HCT116 (cell line): ENCODE data around the gene PRKCH. TPM values are rescaled to one million over a fixed set of nuclear protein-coding genes. Genes with fewer than 3 reads are reported as not detected.

Experiments
- ATAC-seq: fragments of 200-7000 bp; cut with Tn5 transposase; 2 replicates; pipeline ENCODE4 v1.9.1; 2020; ENCODE audit warnings: mild to moderate bottlenecking, moderate library complexity
- BruUV-seq: library from RNA; stranded (reverse); fragments of 400-500 nt; replicated peaks from 2 replicates; lab custom pipeline; 2021; lab: Mats Ljungman, UMichigan
- CTCF ChIA-PET: fragments of 300-600 bp; sonication (Branson Sonifier 250); formaldehyde crosslinking; loops from one replicate; lab custom pipeline; 2021; ENCODE audit warnings: antibody characterized with exemption; lab: Charles Lee
- POLR2A ChIA-PET: fragments of 300-600, 350-600 bp; sonication (Branson Sonifier 250); formaldehyde crosslinking; loops from one replicate; lab custom pipeline; 2021; ENCODE audit warnings: antibody characterized with exemption; lab: Charles Lee
- RAD21 ChIA-PET, 2 experiments: fragments of 300-600 bp; sonication (Branson Sonifier 250); formaldehyde crosslinking; loops; one replicate each; lab custom pipeline; 2023; ENCODE audit warnings: low total read pairs in 2 of 2; ENCODE audit not compliant: uncharacterized antibody in 2 of 2, unreplicated experiment in 2 of 2, low non-redundant PET in 1 of 2; lab: Charles Lee
- DNase-seq: peaks from one replicate; pipeline ENCODE4 v3.0.0-alpha.2; 2010; ENCODE audit warnings: low read depth, low spot score
- H2AFZ ChIP-seq: fragments of 200-600 bp; shearing (Covaris generic), sonication (generic); 2 replicates; pipeline ENCODE4 v1.6.1; 2017; ENCODE audit warnings: low read depth, mixed run types, mixed read lengths, antibody characterized with exemption, low read length; ENCODE audit not compliant: poor library complexity, severe bottlenecking
- H3K27ac ChIP-seq: 2 replicates; pipeline ENCODE4 v1.5.1; 2012; ENCODE audit warnings: low read depth, low read length
- H3K27me3 ChIP-seq: fragments of 200-600 bp; sonication (generic); 2 replicates; pipeline ENCODE4 v1.6.1; 2016; ENCODE audit warnings: mixed run types, low read length, mixed read lengths; ENCODE audit not compliant: insufficient read depth
- H3K36me3 ChIP-seq, 2 experiments: fragments of 200-500 bp in 1 of 2; fragments of 200-600 bp in 1 of 2; sonication (Bioruptor generic) in 1 of 2; sonication (generic) in 1 of 2; 2 replicates each; pipeline versions ENCODE4 v1.5.1 to v1.6.1; 2014 to 2016; ENCODE audit warnings: low read length in 2 of 2, inconsistent platforms in 1 of 2, mixed read lengths in 1 of 2, mixed run types in 1 of 2; ENCODE audit not compliant: insufficient read depth in 2 of 2, control insufficient read depth in 1 of 2
- H3K4me1 ChIP-seq, 2 experiments: fragments of 200-600 bp in 1 of 2; sonication (generic) in 1 of 2; 2 replicates each; pipeline versions ENCODE4 v1.5.1 to v1.6.1; 2012 to 2017; ENCODE audit warnings: low read length in 2 of 2, inconsistent platforms in 1 of 2, mild to moderate bottlenecking in 1 of 2, mixed read lengths in 1 of 2, mixed run types in 1 of 2, moderate library complexity in 1 of 2; ENCODE audit not compliant: insufficient read depth in 2 of 2, control insufficient read depth in 1 of 2
- H3K4me2 ChIP-seq: fragments of 200-600 bp; sonication (generic); 2 replicates; pipeline ENCODE4 v1.6.1; 2017; ENCODE audit warnings: mixed run types, low read length, mixed read lengths
- H3K4me3 ChIP-seq, 2 experiments: fragments of 200-600 bp in 1 of 2; sonication (generic) in 1 of 2; replicated peaks in 1 of 2; 2 replicates each; pipeline ENCODE4 v1.5.1; 2011 to 2016; ENCODE audit warnings: low read length in 2 of 2, control low read depth in 1 of 2, low read depth in 1 of 2, mild to moderate bottlenecking in 1 of 2, mixed read lengths in 1 of 2, mixed run types in 1 of 2
- H3K79me2 ChIP-seq: fragments of 200-600 bp; sonication (generic); 2 replicates; pipeline ENCODE4 v1.6.1; 2017; ENCODE audit warnings: mild to moderate bottlenecking, mixed run types, low read length, moderate library complexity, mixed read lengths; ENCODE audit not compliant: insufficient read depth
- H3K9ac ChIP-seq: fragments of 200-600 bp; sonication (generic); 2 replicates; pipeline ENCODE4 v1.6.1; 2016; ENCODE audit warnings: low read length, mixed read lengths
- H3K9me2 ChIP-seq: fragments of 200-600 bp; sonication (generic), shearing (Covaris generic); 2 replicates; pipeline ENCODE4 v1.6.1; 2017; ENCODE audit warnings: mixed run types, mild to moderate bottlenecking, moderate library complexity; ENCODE audit not compliant: insufficient read depth
- H3K9me3 ChIP-seq, 2 experiments: fragments of 200-500 bp in 1 of 2; fragments of 200-600 bp in 1 of 2; sonication (Bioruptor generic) in 1 of 2; sonication (generic) in 1 of 2; 2 replicates each; pipeline ENCODE4 v1.6.1; 2014 to 2017; ENCODE audit warnings: low read length in 2 of 2, mixed read lengths in 2 of 2, inconsistent platforms in 1 of 2, low read depth in 1 of 2, mild to moderate bottlenecking in 1 of 2, mixed run types in 1 of 2, moderate library complexity in 1 of 2; ENCODE audit not compliant: control insufficient read depth in 1 of 2, insufficient read depth in 1 of 2
- H4K20me1 ChIP-seq: fragments of 200-600 bp; sonication (generic), shearing (Covaris generic); 2 replicates; pipeline ENCODE4 v1.6.1; 2017; ENCODE audit warnings: mixed run types, mild to moderate bottlenecking, moderate library complexity; ENCODE audit not compliant: insufficient read depth
- CBX3 ChIP-seq: IDR thresholded peaks from 2 replicates; pipeline ENCODE4 v1.6.1; 2012; ENCODE audit warnings: low read depth
- CEBPB ChIP-seq: IDR thresholded peaks from 2 replicates; pipeline ENCODE4 v1.6.1; 2012; ENCODE audit warnings: low read depth
- EGR1 ChIP-seq: IDR thresholded peaks from 2 replicates; pipeline ENCODE4 v1.6.1; 2012; ENCODE audit warnings: low read depth
- EZH2 ChIP-seq: fragments of 200-600 bp; sonication (generic); IDR thresholded peaks from 2 replicates; pipeline ENCODE4 v1.6.1; 2017; ENCODE audit warnings: antibody characterized with exemption, mixed run types
- FOSL1 ChIP-seq: IDR thresholded peaks from 2 replicates; pipeline ENCODE4 v1.6.1; 2012; ENCODE audit warnings: low read depth
- JUND ChIP-seq: IDR thresholded peaks from 2 replicates; pipeline ENCODE4 v1.6.1; 2012
- POLR2A ChIP-seq: IDR thresholded peaks from 2 replicates; pipeline ENCODE4 v1.7.0; 2011; ENCODE audit warnings: borderline replicate concordance; ENCODE audit not compliant: insufficient read depth, insufficient read length; ENCODE audit errors: extremely low read depth
- POLR2AphosphoS5 ChIP-seq: IDR thresholded peaks from 2 replicates; pipeline ENCODE4 v1.6.1; 2011; ENCODE audit warnings: mild to moderate bottlenecking, low read depth, low read length, moderate library complexity
- RAD21 ChIP-seq: IDR thresholded peaks from 2 replicates; pipeline ENCODE4 v1.6.1; 2012; ENCODE audit warnings: low read depth, mild to moderate bottlenecking
- SIN3A ChIP-seq: IDR thresholded peaks from 2 replicates; pipeline ENCODE4 v1.6.1; 2012; ENCODE audit warnings: low read depth
- SRF ChIP-seq: IDR thresholded peaks from 2 replicates; pipeline ENCODE4 v1.6.1; 2012; ENCODE audit warnings: low read depth
- TCF7L2 ChIP-seq: IDR thresholded peaks from 2 replicates; pipeline ENCODE4 v1.7.0; 2011; ENCODE audit warnings: borderline replicate concordance, inconsistent platforms; ENCODE audit not compliant: insufficient read depth, insufficient read length; ENCODE audit errors: extremely low read depth
- ZFX ChIP-seq: fragments of 450-650 bp; IDR thresholded peaks from 2 replicates; pipeline ENCODE4 v1.6.1; 2017
- ZNF274 ChIP-seq: fragments of 200-500 bp; sonication (Bioruptor generic); IDR thresholded peaks from 2 replicates; pipeline ENCODE4 v1.6.1; 2014; ENCODE audit warnings: mild to moderate bottlenecking, low read depth, low read length, inconsistent platforms
- intact Hi-C: fragments of 100-400 bp; cut with micrococcal nuclease; formaldehyde crosslinking; loops from 2 replicates; pipeline ENCODE4 v1.10.0; 2022
- total RNA-seq: library from RNA; stranded (reverse); gene quantifications from one replicate; pipeline ENCODE4 v1.2.1, GENCODE V29; 2021; ENCODE audit not compliant: unreplicated experiment
- TF ChIP-seq, protein P1 (sequence below): IDR thresholded peaks from 2 replicates; pipeline ENCODE4 v1.6.1; 2012; ENCODE audit warnings: low read depth
- TF ChIP-seq, protein P2 (sequence below): IDR thresholded peaks from 2 replicates; pipeline ENCODE4 v1.6.1; 2012
- TF ChIP-seq, protein P3 (sequence below), 3 experiments: fragments of 200-600 bp in 1 of 3; sonication (generic) in 1 of 3; IDR thresholded peaks in 2 of 3; conservative IDR thresholded peaks in 1 of 3; 2 replicates each; pipeline ENCODE4 v1.5.1; 2012 to 2017; ENCODE audit warnings: low read depth in 2 of 3, low read length in 2 of 3, antibody characterized with exemption in 1 of 3, borderline replicate concordance in 1 of 3, control low read depth in 1 of 3, mild to moderate bottlenecking in 1 of 3, mixed read lengths in 1 of 3, mixed run types in 1 of 3, moderate library complexity in 1 of 3; ENCODE audit not compliant: insufficient read depth in 1 of 3
- TF ChIP-seq, protein P4 (sequence below): IDR thresholded peaks from 2 replicates; pipeline ENCODE4 v1.6.1; 2012

PRKCH gene
- total RNA-seq, 1 experiment from 2014 or later: 16.6 TPM

DNA sequence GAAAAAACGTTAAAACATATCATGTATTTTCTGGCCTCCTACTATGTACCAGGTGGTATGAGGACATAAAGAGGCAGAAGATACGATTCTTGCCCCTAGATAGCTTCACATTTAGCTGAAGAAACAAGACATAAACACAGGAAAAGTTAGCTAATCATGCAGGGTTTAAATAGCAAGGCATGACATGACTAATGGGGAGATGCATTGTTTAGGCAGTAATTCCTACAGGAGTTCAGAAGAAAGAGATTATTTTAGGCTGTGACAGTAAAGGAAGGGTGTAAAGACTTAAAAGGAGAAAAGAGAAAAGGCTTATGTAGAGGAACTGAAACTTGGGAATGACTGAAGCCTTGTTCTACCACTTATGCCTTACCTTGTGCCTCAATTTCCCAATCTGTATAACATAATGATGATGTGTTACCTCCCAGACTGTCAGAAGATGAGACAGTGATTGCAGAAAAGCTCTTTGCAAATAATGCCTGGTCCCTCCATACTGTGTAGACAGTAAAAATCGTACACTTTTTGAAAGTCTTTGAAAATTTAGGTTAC, 44.4 kb downstream of the PRKCH start:
- H3K27ac ChIP-seq: no peak overlapping the region
- no peaks in the 10 kb centered on the region for H3K36me3 ChIP-seq
- intact Hi-C loops: no loop called here
- ATAC-seq: no peak
- H3K4me3 ChIP-seq: no peak overlapping the region
- POLR2A ChIA-PET: no interaction called here
- no peak for DNase-seq
- no peaks in the 10 kb centered on the region for H3K9me2 ChIP-seq
- CTCF ChIA-PET: no interaction called here
- TF ChIP-seq, protein P1, sequence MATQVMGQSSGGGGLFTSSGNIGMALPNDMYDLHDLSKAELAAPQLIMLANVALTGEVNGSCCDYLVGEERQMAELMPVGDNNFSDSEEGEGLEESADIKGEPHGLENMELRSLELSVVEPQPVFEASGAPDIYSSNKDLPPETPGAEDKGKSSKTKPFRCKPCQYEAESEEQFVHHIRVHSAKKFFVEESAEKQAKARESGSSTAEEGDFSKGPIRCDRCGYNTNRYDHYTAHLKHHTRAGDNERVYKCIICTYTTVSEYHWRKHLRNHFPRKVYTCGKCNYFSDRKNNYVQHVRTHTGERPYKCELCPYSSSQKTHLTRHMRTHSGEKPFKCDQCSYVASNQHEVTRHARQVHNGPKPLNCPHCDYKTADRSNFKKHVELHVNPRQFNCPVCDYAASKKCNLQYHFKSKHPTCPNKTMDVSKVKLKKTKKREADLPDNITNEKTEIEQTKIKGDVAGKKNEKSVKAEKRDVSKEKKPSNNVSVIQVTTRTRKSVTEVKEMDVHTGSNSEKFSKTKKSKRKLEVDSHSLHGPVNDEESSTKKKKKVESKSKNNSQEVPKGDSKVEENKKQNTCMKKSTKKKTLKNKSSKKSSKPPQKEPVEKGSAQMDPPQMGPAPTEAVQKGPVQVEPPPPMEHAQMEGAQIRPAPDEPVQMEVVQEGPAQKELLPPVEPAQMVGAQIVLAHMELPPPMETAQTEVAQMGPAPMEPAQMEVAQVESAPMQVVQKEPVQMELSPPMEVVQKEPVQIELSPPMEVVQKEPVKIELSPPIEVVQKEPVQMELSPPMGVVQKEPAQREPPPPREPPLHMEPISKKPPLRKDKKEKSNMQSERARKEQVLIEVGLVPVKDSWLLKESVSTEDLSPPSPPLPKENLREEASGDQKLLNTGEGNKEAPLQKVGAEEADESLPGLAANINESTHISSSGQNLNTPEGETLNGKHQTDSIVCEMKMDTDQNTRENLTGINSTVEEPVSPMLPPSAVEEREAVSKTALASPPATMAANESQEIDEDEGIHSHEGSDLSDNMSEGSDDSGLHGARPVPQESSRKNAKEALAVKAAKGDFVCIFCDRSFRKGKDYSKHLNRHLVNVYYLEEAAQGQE: no peak
- TF ChIP-seq, protein P2, sequence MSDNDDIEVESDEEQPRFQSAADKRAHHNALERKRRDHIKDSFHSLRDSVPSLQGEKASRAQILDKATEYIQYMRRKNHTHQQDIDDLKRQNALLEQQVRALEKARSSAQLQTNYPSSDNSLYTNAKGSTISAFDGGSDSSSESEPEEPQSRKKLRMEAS: no peak
- TF ChIP-seq POLR2A (no peak), ZNF274 (no peak), SIN3A (no peak), POLR2AphosphoS5 (no peak), FOSL1 (no peak), CEBPB (no peak), JUND (no peak), EZH2 (no peak), TCF7L2 (no peak), SRF (no peak), CBX3 (no peak), EGR1 (no peak), ZFX (no peak), RAD21 (no peak)
- TF ChIP-seq, protein P3, sequence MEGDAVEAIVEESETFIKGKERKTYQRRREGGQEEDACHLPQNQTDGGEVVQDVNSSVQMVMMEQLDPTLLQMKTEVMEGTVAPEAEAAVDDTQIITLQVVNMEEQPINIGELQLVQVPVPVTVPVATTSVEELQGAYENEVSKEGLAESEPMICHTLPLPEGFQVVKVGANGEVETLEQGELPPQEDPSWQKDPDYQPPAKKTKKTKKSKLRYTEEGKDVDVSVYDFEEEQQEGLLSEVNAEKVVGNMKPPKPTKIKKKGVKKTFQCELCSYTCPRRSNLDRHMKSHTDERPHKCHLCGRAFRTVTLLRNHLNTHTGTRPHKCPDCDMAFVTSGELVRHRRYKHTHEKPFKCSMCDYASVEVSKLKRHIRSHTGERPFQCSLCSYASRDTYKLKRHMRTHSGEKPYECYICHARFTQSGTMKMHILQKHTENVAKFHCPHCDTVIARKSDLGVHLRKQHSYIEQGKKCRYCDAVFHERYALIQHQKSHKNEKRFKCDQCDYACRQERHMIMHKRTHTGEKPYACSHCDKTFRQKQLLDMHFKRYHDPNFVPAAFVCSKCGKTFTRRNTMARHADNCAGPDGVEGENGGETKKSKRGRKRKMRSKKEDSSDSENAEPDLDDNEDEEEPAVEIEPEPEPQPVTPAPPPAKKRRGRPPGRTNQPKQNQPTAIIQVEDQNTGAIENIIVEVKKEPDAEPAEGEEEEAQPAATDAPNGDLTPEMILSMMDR (IDR thresholded peaks at IDR 0.05 in 2 of 3, conservative IDR thresholded peaks at IDR 0.05 in 1 of 3; ENCODE audit: borderline replicate concordance in 1 of 3, insufficient read depth in 1 of 3, low read depth in 2 of 3, low read length in 2 of 3): no peak
- TF ChIP-seq, protein P4, sequence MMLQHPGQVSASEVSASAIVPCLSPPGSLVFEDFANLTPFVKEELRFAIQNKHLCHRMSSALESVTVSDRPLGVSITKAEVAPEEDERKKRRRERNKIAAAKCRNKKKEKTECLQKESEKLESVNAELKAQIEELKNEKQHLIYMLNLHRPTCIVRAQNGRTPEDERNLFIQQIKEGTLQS: no peak
- peaks cover 13 to 37% of the 10 kb centered on the region in 2 experiments; a peak in 3 of 4 replicates for H3K4me1 ChIP-seq
- no peak overlapping the region for H3K9ac ChIP-seq
- RAD21 ChIA-PET: no interaction called here
- no peak overlapping the region for H3K4me2 ChIP-seq
- no peaks in the 10 kb centered on the region; the same call in 1 of the 2 replicates for H3K79me2 ChIP-seq
- no peaks in the 10 kb centered on the region for H4K20me1 ChIP-seq
- no peak overlapping the region for H2AFZ ChIP-seq
- no TSS peak for BruUV-seq
- H3K27me3 ChIP-seq: no peaks in the 10 kb centered on the region
- H3K9me3 ChIP-seq: no peaks in the 10 kb centered on the region
